ENCODE results near the gene POLR1A.
A peak's percentile ranks its signal among the peaks of the same experiment; 100 is the strongest.

POLR1A gene

GRCh38 chr2:86015699-86016098 lies 90.0 kb downstream of the POLR1A start (continued):
- TF ChIP-seq PRDM10 (tag by site-specific recombination; IDR thresholded peaks at IDR 0.05) (no peak), YY1 (tag by site-specific recombination; IDR thresholded peaks at IDR 0.05) (no peak), HIC1 (tag by site-specific recombination; IDR thresholded peaks at IDR 0.05) (no peak), ZNF501 (tag by site-specific recombination; IDR thresholded peaks at IDR 0.05) (no peak), ZNF248 (tag by site-specific recombination; IDR thresholded peaks at IDR 0.05) (no peak), CTCF (tag by site-specific recombination; IDR thresholded peaks at IDR 0.05) (no peak)

GRCh38 chr2:86015006-86015405 lies 90.7 kb downstream of the POLR1A start:
- Histone ChIP-seq H3K27ac (ENCODE audit: extremely low read depth, low read depth, low read length) (no peak overlapping the region), H3K4me3 (ENCODE audit: low read depth, low read length) (no peak overlapping the region), H3K4me1 (ENCODE audit: control insufficient read depth, insufficient read depth, low read length) (no peaks in the 10 kb centered on the region), H3K9me3 (ENCODE audit: control insufficient read depth, insufficient read depth, low read depth, low read length) (no peaks in the 10 kb centered on the region), H3K36me3 (ENCODE audit: control insufficient read depth in 2 of 2, insufficient read depth in 1 of 2, low read length in 2 of 2) (no peaks in the 10 kb centered on the region)
- POLR2A ChIA-PET = no interaction called here
- CTCF ChIA-PET = no interaction called here
- no peak for TF ChIP-seq MZF1 (tag by site-specific recombination; IDR thresholded peaks at IDR 0.05; ENCODE audit: borderline replicate concordance)
- no peak for TF ChIP-seq SP3 (tag by site-specific recombination; IDR thresholded peaks at IDR 0.05)
- TF ChIP-seq ZBTB7A (tag by site-specific recombination; IDR thresholded peaks at IDR 0.05; ENCODE audit: low read depth) = no peak
- no peak for TF ChIP-seq ZNF2 (tag by site-specific recombination; IDR thresholded peaks at IDR 0.05)
- no peak for TF ChIP-seq EGR2 (tag by site-specific recombination; IDR thresholded peaks at IDR 0.05; ENCODE audit: low read depth)
- TF ChIP-seq ZNF404 (tag by site-specific recombination; IDR thresholded peaks at IDR 0.05) = no peak
- no peak for TF ChIP-seq ZNF350 (tag by site-specific recombination; IDR thresholded peaks at IDR 0.05)
- TF ChIP-seq HOXC10 (CRISPR knock-in tag; IDR thresholded peaks at IDR 0.05) = no peak

GRCh38 chr2:86014493-86014892 lies 91.2 kb downstream of the POLR1A start:
- ChIA-PET CTCF (interaction anchor here (0.6 to 1.0 kb wide), 3 partner anchors 75 to 634 kb away, joined by 3 read pairs; no protein-coding TSS in a partner anchor), POLR2A (no interaction called here)
- H3K9me3 ChIP-seq (ENCODE audit: control insufficient read depth, insufficient read depth, low read depth, low read length) = no peaks in the 10 kb centered on the region
- TF ChIP-seq ZNF626 (tag by site-specific recombination; IDR thresholded peaks at IDR 0.05) = 0 out of 2 replicates have a peak, but pooled peaks have one; percentile 19
- no peak for TF ChIP-seq ZSCAN30 (tag by site-specific recombination; IDR thresholded peaks at IDR 0.05)
- no peak for TF ChIP-seq ZNF23 (tag by site-specific recombination; IDR thresholded peaks at IDR 0.05; ENCODE audit: borderline replicate concordance)
- no peak overlapping the region for H3K4me3 ChIP-seq (ENCODE audit: low read depth, low read length)
- no peaks in the 10 kb centered on the region for H3K4me1 ChIP-seq (ENCODE audit: control insufficient read depth, insufficient read depth, low read length)
- H3K27ac ChIP-seq (ENCODE audit: extremely low read depth, low read depth, low read length) = no peak overlapping the region
- H3K36me3 ChIP-seq (ENCODE audit: control insufficient read depth in 2 of 2, insufficient read depth in 1 of 2, low read length in 2 of 2) = no peaks in the 10 kb centered on the region
